Measurements from ENCODE around the gene RAB32.

DNA sequence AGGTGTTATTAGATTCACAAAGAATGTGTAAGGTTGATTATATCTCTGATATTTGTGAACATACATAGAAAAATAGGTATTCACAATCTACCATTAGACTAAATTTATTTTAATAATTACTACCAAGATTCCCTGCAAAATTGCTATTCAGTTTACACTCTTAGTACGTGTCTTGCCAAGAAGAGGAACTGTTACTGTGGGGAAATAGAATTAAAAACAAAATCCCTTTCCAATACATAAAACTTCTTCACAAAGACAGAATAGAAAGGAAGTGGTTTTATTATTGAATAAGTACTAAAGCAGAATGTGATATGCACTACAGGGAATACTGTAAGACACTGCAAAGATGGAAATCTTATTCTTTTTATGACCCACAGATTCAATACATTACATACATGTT lies 17.0 kb downstream of the RAB32 start:
- TF ChIP-seq, protein P1, sequence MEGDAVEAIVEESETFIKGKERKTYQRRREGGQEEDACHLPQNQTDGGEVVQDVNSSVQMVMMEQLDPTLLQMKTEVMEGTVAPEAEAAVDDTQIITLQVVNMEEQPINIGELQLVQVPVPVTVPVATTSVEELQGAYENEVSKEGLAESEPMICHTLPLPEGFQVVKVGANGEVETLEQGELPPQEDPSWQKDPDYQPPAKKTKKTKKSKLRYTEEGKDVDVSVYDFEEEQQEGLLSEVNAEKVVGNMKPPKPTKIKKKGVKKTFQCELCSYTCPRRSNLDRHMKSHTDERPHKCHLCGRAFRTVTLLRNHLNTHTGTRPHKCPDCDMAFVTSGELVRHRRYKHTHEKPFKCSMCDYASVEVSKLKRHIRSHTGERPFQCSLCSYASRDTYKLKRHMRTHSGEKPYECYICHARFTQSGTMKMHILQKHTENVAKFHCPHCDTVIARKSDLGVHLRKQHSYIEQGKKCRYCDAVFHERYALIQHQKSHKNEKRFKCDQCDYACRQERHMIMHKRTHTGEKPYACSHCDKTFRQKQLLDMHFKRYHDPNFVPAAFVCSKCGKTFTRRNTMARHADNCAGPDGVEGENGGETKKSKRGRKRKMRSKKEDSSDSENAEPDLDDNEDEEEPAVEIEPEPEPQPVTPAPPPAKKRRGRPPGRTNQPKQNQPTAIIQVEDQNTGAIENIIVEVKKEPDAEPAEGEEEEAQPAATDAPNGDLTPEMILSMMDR (IDR thresholded peaks at IDR 0.05): no peak
- TF ChIP-seq POLR2A (IDR thresholded peaks at IDR 0.05): no peak

Data from Peyer's patch (tissue), 4 donors.